Non-pigmented ciliary epithelial cell (primary cell): Measurements from ENCODE around the gene ZNF679.
"Not testable (repeated sequence)": the region's sequence is repeated elsewhere in the genome, so short reads cannot be mapped to it uniquely, and the experiment has no call there.

ENCODE experiments used
- DNase-seq: peaks from one replicate; pipeline ENCODE4 v3.0.0-alpha.2; 2010; ENCODE audit warnings: low read depth

ZNF679 gene

GRCh38 chr7:64310426-64310825 lies 82.2 kb downstream of the ZNF679 start:
- no peak for DNase-seq

DNA sequence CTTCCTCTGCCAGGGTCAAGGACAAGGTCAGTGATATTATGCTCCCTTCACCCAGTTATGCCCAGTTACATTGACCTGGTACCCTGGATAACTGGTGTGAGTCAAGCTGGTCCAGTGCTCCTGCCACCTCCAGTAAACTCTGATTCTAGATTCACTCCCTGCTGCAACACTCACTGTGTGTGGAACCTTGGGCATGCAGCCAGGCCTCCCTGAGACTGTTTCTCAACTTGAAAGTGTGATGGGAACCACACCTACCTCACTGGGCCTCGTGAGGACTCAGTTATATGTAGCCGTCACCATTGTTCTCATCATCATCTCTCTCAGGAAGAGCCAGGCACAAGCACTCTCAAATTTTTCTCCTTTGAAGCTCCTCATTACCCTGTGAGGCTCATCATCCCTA lies 84.6 kb downstream of the ZNF679 start:
- DNase-seq: no peak

DNA sequence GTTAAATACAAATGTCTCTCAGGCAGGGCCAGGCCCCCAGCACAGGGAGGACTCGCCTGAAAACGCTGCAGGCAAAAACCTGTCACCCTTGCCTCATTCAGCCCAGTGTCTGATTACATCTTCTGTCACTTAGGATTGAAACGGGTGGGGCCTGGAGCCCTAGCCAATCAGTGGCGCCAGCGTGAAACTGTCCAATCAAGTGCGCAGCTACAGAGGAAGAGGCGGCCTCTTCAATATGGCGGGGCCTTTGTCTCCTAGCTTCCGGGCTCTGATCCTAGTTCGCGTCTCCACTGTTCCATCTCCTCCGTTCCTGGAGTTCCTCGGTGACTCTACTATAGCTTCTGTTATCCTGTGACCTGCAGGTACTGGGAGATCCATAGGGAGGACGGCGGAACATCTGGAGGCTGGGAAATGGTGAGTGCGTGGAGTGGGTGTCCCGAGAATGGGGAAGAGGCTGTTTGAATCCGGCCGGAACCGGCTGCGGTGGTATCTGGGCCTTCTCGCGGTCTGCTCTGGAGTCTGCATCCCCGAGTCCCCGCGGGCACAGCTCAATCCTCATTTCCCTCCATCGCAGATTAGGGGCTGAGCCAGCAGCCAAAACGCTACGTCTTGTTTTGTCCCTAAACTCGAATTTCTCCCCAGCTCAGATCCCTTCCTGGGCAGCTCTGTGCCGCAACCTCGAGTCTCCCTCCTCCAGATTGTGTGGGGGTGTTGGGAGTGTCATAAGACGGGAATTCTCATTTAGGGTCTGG lies 85.6 kb downstream of the ZNF679 start, which contains the start of gene ZNF736:
TSS of gene ZNF736 (plus strand) at position 222 of the 752 bp plus-strand sequence. CDS start at position 412, 190 bp downstream.
- peak; percentile 76 for DNase-seq

DNA sequence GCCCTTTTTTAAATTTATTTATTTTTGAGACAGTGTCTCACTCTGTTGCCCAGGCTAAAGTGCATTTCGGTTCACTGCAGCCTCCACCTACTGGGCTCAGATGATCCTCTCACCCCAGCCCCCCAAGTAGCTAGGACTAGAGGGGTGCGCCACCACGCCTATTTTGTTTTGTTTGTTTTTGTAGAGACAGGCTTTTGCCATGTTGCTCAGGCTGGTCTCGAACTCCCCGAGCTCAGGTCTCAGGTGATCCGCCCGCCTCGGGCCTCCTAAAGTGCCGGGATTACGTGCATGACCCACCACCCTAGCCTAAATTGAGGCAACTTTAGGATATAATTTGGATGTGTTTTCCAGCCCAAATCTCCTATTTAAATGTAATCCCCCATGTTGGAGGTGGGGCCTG lies 86.3 kb downstream of the ZNF679 start:
- DNase-seq: no peak

DNA sequence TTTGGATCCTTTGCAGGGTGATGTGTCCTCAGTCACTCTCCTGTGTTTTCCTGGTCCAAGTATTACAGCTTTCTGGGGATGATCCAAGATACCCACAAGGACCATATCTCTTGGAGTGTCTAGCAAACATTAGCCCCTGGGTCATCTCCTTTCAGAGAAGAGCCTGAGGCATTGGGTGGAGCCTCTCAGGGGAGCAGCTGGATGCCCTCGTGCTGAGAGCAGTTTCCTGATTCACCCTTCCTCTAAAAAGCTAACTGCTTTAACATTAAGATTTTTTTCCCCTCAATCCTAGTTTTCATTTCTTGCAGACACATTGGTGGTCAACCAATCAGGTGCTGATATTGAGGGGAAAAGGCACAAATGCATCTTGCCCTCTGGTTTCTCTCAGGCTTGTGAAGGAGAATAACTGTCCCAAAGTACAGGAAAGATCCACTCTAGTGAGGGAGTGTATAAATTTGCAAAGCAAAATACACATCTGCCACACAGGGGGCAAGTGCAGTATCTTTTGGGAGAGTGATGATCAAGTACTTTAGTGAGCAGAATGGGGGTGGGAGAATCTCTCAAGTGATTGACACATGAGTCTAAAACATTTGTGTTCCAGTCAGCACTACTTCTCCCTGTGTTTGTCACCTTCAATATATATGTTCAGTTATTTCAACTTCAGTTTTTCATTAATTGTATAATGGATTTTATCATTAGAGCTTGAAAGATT lies 87.9 kb downstream of the ZNF679 start:
- DNase-seq: not testable (repeated sequence)
